Parathyroid adenoma (tissue), 2 donors: ENCODE data around the gene DNM3.
"Not testable (repeated sequence)": the region's sequence is repeated elsewhere in the genome, so short reads cannot be mapped to it uniquely, and the experiment has no call there.

Experiments used
- H2AFZ ChIP-seq: fragments of 300-600 bp; sonication (generic); one replicate; pipeline ENCODE4 v1.7.0; 2017; ENCODE audit warnings: antibody characterized with exemption, mild to moderate bottlenecking
- H3K27ac ChIP-seq: fragments of 300-600 bp; sonication (generic); one replicate; pipeline ENCODE4 v1.7.0; 2017
- H3K27me3 ChIP-seq: fragments of 300-600 bp; sonication (generic); one replicate; pipeline ENCODE4 v1.7.0; 2017; ENCODE audit warnings: low read length; ENCODE audit not compliant: control insufficient read depth, insufficient read depth
- H3K36me3 ChIP-seq: fragments of 300-600 bp; sonication (generic); one replicate; pipeline ENCODE4 v1.7.0; 2017; ENCODE audit warnings: low read length; ENCODE audit not compliant: control insufficient read depth, insufficient read depth
- H3K4me1 ChIP-seq: fragments of 300-600 bp; sonication (generic); one replicate; pipeline ENCODE4 v1.7.0; 2017; ENCODE audit warnings: control low read depth
- H3K4me2 ChIP-seq: fragments of 300-600 bp; sonication (generic); one replicate; pipeline ENCODE4 v1.7.0; 2017; ENCODE audit warnings: low read length
- H3K4me3 ChIP-seq: fragments of 300-600 bp; sonication (generic); one replicate; pipeline ENCODE4 v1.7.0; 2017; ENCODE audit warnings: low read depth, low read length
- H3K79me2 ChIP-seq: fragments of 300-600 bp; sonication (generic); one replicate; pipeline ENCODE4 v1.7.0; 2017; ENCODE audit warnings: control low read depth
- H3K9ac ChIP-seq: fragments of 300-600 bp; sonication (generic); one replicate; pipeline ENCODE4 v1.7.0; 2017; ENCODE audit warnings: mild to moderate bottlenecking
- H3K9me3 ChIP-seq: fragments of 300-600 bp; sonication (generic); one replicate; pipeline ENCODE4 v1.7.0; 2017; ENCODE audit warnings: low read length; ENCODE audit not compliant: control insufficient read depth
- CTCF ChIP-seq: fragments of 300-600 bp; sonication (generic); IDR thresholded peaks from one replicate; pipeline ENCODE4 v1.7.0; 2017; ENCODE audit warnings: antibody characterized with exemption, mild to moderate bottlenecking
- donor health status: primary hyperparathyroidism.

The DNM3 gene

GRCh38 chr1:172005856-172006255 is 164.6 kb downstream of the DNM3 start:
- no peak overlapping the region for H3K4me2 ChIP-seq
- H3K4me1 ChIP-seq: no peaks in the 10 kb centered on the region
- H3K79me2 ChIP-seq: no peaks in the 10 kb centered on the region
- no peaks in the 10 kb centered on the region for H3K9me3 ChIP-seq
- H3K9ac ChIP-seq: no peak overlapping the region
- no peaks in the 10 kb centered on the region for H3K27me3 ChIP-seq
- H3K27ac ChIP-seq: no peak overlapping the region
- H2AFZ ChIP-seq: no peak overlapping the region
- H3K36me3 ChIP-seq: no peaks in the 10 kb centered on the region
- TF ChIP-seq CTCF: no peak
- no peak overlapping the region for H3K4me3 ChIP-seq

GRCh38 chr1:172006660-172007059 is 165.4 kb downstream of the DNM3 start:
- H3K4me2 ChIP-seq: no peak overlapping the region
- no peak overlapping the region for H2AFZ ChIP-seq
- H3K9ac ChIP-seq: no peak overlapping the region
- H3K79me2 ChIP-seq: no peaks in the 10 kb centered on the region
- H3K4me1 ChIP-seq: no peaks in the 10 kb centered on the region
- H3K4me3 ChIP-seq: no peak overlapping the region
- H3K27me3 ChIP-seq: no peaks in the 10 kb centered on the region
- no peak for TF ChIP-seq CTCF
- no peaks in the 10 kb centered on the region for H3K9me3 ChIP-seq
- no peaks in the 10 kb centered on the region for H3K36me3 ChIP-seq
- no peak overlapping the region for H3K27ac ChIP-seq

GRCh38 chr1:172018727-172019311 is 177.5 kb downstream of the DNM3 start:
- H3K36me3 ChIP-seq: no peaks in the 10 kb centered on the region
- no peaks in the 10 kb centered on the region for H3K27me3 ChIP-seq
- H3K4me1 ChIP-seq: no peaks in the 10 kb centered on the region
- H3K9me3 ChIP-seq: no peaks in the 10 kb centered on the region
- no peak overlapping the region for H3K4me3 ChIP-seq
- H3K27ac ChIP-seq: no peak overlapping the region
- H2AFZ ChIP-seq: no peak overlapping the region
- H3K79me2 ChIP-seq: no peaks in the 10 kb centered on the region
- TF ChIP-seq CTCF: no peak
- H3K9ac ChIP-seq: no peak overlapping the region
- no peak overlapping the region for H3K4me2 ChIP-seq

GRCh38 chr1:172019976-172020375 is 178.7 kb downstream of the DNM3 start:
- no peaks in the 10 kb centered on the region for H3K4me1 ChIP-seq
- H3K27ac ChIP-seq: no peak overlapping the region
- no peaks in the 10 kb centered on the region for H3K36me3 ChIP-seq
- H2AFZ ChIP-seq: no peak overlapping the region
- no peaks in the 10 kb centered on the region for H3K27me3 ChIP-seq
- H3K9me3 ChIP-seq: no peaks in the 10 kb centered on the region
- H3K9ac ChIP-seq: no peak overlapping the region
- no peak for TF ChIP-seq CTCF
- no peaks in the 10 kb centered on the region for H3K79me2 ChIP-seq
- no peak overlapping the region for H3K4me3 ChIP-seq
- H3K4me2 ChIP-seq: no peak overlapping the region

- no peak overlapping the region for H2AFZ ChIP-seq
- no peak for TF ChIP-seq CTCF
- no peaks in the 10 kb centered on the region for H3K4me1 ChIP-seq
- no peak overlapping the region for H3K4me2 ChIP-seq
- no peaks in the 10 kb centered on the region for H3K79me2 ChIP-seq
- no peaks in the 10 kb centered on the region for H3K36me3 ChIP-seq
- H3K4me3 ChIP-seq: no peak overlapping the region
- H3K9me3 ChIP-seq: no peaks in the 10 kb centered on the region
- H3K9ac ChIP-seq: no peak overlapping the region
- H3K27ac ChIP-seq: no peak overlapping the region
- H3K27me3 ChIP-seq: no peaks in the 10 kb centered on the region
Observed at GRCh38 chr1:172024516-172024915, 183.2 kb downstream of the DNM3 start.

GRCh38 chr1:172024944-172025738 is 183.8 kb downstream of the DNM3 start:
- not testable (repeated sequence) for H3K4me2 ChIP-seq, H3K79me2 ChIP-seq, H3K27me3 ChIP-seq, H3K4me1 ChIP-seq, H3K9ac ChIP-seq, H3K9me3 ChIP-seq, H2AFZ ChIP-seq, H3K36me3 ChIP-seq, H3K27ac ChIP-seq, H3K4me3 ChIP-seq
